Measurements from ENCODE around the gene ZNF362. TPM values are rescaled to one million over a fixed set of nuclear protein-coding genes. Genes with fewer than 3 reads are reported as not detected.

Gene ZNF362
- polyA plus RNA-seq, 1 experiment, result 9.0 TPM

DNA sequence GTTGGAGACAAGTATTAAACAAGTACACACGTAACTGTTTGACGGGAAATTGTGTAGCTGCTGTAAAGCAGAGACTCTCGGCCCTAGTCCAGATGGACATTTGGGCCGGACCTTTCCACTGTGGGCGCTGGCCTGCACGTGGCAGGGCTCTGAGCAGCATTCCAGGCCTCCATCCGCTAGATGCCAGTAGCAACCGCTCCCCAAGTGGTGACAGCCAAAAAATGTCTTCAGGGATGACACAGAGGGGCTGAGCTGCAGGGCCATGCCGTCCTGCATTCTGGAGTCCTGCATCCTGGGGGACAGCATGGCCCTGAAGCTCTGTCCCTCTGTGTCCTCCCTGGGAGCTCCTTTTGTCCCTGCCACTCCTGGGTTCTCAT, 39.8 kb downstream of the ZNF362 start:
- TF ChIP-seq, protein P1, sequence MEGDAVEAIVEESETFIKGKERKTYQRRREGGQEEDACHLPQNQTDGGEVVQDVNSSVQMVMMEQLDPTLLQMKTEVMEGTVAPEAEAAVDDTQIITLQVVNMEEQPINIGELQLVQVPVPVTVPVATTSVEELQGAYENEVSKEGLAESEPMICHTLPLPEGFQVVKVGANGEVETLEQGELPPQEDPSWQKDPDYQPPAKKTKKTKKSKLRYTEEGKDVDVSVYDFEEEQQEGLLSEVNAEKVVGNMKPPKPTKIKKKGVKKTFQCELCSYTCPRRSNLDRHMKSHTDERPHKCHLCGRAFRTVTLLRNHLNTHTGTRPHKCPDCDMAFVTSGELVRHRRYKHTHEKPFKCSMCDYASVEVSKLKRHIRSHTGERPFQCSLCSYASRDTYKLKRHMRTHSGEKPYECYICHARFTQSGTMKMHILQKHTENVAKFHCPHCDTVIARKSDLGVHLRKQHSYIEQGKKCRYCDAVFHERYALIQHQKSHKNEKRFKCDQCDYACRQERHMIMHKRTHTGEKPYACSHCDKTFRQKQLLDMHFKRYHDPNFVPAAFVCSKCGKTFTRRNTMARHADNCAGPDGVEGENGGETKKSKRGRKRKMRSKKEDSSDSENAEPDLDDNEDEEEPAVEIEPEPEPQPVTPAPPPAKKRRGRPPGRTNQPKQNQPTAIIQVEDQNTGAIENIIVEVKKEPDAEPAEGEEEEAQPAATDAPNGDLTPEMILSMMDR (IDR thresholded peaks at IDR 0.05; ENCODE audit: low read depth, low read length), result no peak

GRCh38 chr1:33296824-33297223, 40.5 kb downstream of the ZNF362 start:
- Histone ChIP-seq H3K27me3 (ENCODE audit: control insufficient read depth, insufficient read depth, low read length) (no peaks in the 10 kb centered on the region), H3K27ac (ENCODE audit: low read depth, low read length) (no peak overlapping the region), H3K4me3 (ENCODE audit: low read depth, low read length) (no peak overlapping the region), H3K9me3 (ENCODE audit: control insufficient read depth, insufficient read depth, low read length) (no peaks in the 10 kb centered on the region)
- CTCF ChIA-PET, result interaction anchor here (0.7 to 10.7 kb wide), 23 partner anchors 9 to 316 kb away, joined by 3 to 212 read pairs (median 12); partner anchors contain the start of gene ZSCAN20
- DNase-seq (ENCODE audit: low read depth, low spot score), result no peak
- TF ChIP-seq, protein P1 (IDR thresholded peaks at IDR 0.05; ENCODE audit: low read depth, low read length), result no peak
- POLR2A ChIA-PET, result no interaction called here

More for the DNA sequence above, 39.8 kb downstream of the ZNF362 start:
- no peak overlapping the region for H3K27ac ChIP-seq (ENCODE audit: low read depth, low read length)
- no peak overlapping the region for H3K4me3 ChIP-seq (ENCODE audit: low read depth, low read length)
- no peak for DNase-seq (ENCODE audit: low read depth, low spot score)
- H3K27me3 ChIP-seq (ENCODE audit: control insufficient read depth, insufficient read depth, low read length), result no peaks in the 10 kb centered on the region
- CTCF ChIA-PET, result interaction anchor here (0.7 to 10.7 kb wide), 61 partner anchors 10 to 324 kb away, joined by 3 to 212 read pairs (median 6); partner anchors contain the start of genes A3GALT2, TRIM62 and ZSCAN20
- POLR2A ChIA-PET, result interaction anchor here (0.6 to 1.0 kb wide), 4 partner anchors 29 to 176 kb away, joined by 3 to 5 read pairs (median 4); partner anchors contain the start of gene ZSCAN20
- no peaks in the 10 kb centered on the region for H3K9me3 ChIP-seq (ENCODE audit: control insufficient read depth, insufficient read depth, low read length)

- Histone ChIP-seq H3K4me3 (ENCODE audit: low read depth, low read length) (no peak overlapping the region), H3K27ac (ENCODE audit: low read depth, low read length) (no peak overlapping the region), H3K9me3 (ENCODE audit: control insufficient read depth, insufficient read depth, low read length) (no peaks in the 10 kb centered on the region), H3K27me3 (ENCODE audit: control insufficient read depth, insufficient read depth, low read length) (no peaks in the 10 kb centered on the region)
- POLR2A ChIA-PET, result interaction anchor here (0.6 kb wide), 2 partner anchors 158 to 162 kb away, joined by 4 to 11 read pairs; no protein-coding TSS in a partner anchor
- CTCF ChIA-PET, result interaction anchor here (0.6 to 10.7 kb wide), 22 partner anchors 9 to 315 kb away, joined by 3 to 212 read pairs (median 5); partner anchors contain the start of gene ZSCAN20
- DNase-seq (ENCODE audit: low read depth, low spot score), result no peak
- TF ChIP-seq, protein P1 (IDR thresholded peaks at IDR 0.05; ENCODE audit: low read depth, low read length), result no peak
Measured at GRCh38 chr1:33297911-33298622, 41.8 kb downstream of the ZNF362 start.

GRCh38 chr1:33298623-33299277, 42.5 kb downstream of the ZNF362 start:
- Histone ChIP-seq H3K9me3 (ENCODE audit: control insufficient read depth, insufficient read depth, low read length) (no peaks in the 10 kb centered on the region), H3K4me3 (ENCODE audit: low read depth, low read length) (no peak overlapping the region), H3K27me3 (ENCODE audit: control insufficient read depth, insufficient read depth, low read length) (no peaks in the 10 kb centered on the region), H3K27ac (ENCODE audit: low read depth, low read length) (no peak overlapping the region)
- ChIA-PET CTCF (interaction anchor here (0.6 to 10.7 kb wide), 20 partner anchors 9 to 314 kb away, joined by 3 to 212 read pairs (median 5); partner anchors contain the start of gene ZSCAN20), POLR2A (interaction anchor here (0.5 to 0.6 kb wide), 2 partner anchors 162 to 650 kb away, joined by 7 to 11 read pairs; no protein-coding TSS in a partner anchor)
- DNase-seq (ENCODE audit: low read depth, low spot score), result no peak
- TF ChIP-seq, protein P1 (IDR thresholded peaks at IDR 0.05; ENCODE audit: low read depth, low read length), result peak; percentile 95
